C4-2B (cell line): ENCODE results near the gene ST7.
"Not testable (repeated sequence)": the region's sequence is repeated elsewhere in the genome, so short reads cannot be mapped to it uniquely, and the experiment has no call there.

Source experiments
- ZFX ChIP-seq: fragments of 450-650 bp; IDR thresholded peaks from 2 replicates; pipeline ENCODE4 v1.6.1; 2017
- TF ChIP-seq, protein P1 (sequence below): fragments of 450-650 bp; conservative IDR thresholded peaks from 2 replicates; pipeline ENCODE4 v1.5.1; 2017; ENCODE audit warnings: mild to moderate bottlenecking

DNA sequence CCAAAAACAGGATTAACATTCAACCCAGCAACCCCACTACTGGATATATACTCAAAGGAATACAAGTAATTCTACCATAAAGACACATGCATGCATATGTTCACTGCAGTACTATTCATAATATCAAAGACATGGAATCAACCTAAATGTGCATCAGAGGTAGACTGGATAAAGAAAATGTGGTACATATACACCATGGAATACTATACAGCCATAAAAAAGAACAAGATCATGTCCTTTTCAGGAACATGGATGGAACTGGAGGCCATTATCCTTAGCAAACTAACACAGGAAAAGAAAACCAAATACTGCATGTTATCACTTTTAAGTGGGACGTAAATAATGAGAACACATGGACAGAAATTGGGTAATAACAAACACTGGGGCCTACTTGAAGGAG lies 77.5 kb downstream of the ST7 start:
- TF ChIP-seq, protein P1, sequence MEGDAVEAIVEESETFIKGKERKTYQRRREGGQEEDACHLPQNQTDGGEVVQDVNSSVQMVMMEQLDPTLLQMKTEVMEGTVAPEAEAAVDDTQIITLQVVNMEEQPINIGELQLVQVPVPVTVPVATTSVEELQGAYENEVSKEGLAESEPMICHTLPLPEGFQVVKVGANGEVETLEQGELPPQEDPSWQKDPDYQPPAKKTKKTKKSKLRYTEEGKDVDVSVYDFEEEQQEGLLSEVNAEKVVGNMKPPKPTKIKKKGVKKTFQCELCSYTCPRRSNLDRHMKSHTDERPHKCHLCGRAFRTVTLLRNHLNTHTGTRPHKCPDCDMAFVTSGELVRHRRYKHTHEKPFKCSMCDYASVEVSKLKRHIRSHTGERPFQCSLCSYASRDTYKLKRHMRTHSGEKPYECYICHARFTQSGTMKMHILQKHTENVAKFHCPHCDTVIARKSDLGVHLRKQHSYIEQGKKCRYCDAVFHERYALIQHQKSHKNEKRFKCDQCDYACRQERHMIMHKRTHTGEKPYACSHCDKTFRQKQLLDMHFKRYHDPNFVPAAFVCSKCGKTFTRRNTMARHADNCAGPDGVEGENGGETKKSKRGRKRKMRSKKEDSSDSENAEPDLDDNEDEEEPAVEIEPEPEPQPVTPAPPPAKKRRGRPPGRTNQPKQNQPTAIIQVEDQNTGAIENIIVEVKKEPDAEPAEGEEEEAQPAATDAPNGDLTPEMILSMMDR = not testable (repeated sequence)
- not testable (repeated sequence) for TF ChIP-seq ZFX
